Heart right ventricle (tissue), 16 donors: ENCODE results near the gene PATL2. TPM values are rescaled to one million over a fixed set of nuclear protein-coding genes. Genes with fewer than 3 reads are reported as not detected.

Experiments used
- ATAC-seq, 8 donors: fragments of 200-7000 bp; cut with Tn5 transposase; one replicate each; pipeline ENCODE4 v1.9.1; 2020; ENCODE audit warnings: mild to moderate bottlenecking in 8 of 8, moderate library complexity in 8 of 8, moderate number of reproducible peaks in 1 of 8
- DNase-seq, 2 donors: peaks; one replicate each; pipeline ENCODE4 v3.0.0-alpha.2; 2020
- H3K27ac ChIP-seq, 10 donors: fragments of 200-600 bp; sonication (generic) in 2 of 10; one replicate each; pipeline versions ENCODE4 v1.5.0 to v1.8.0; 2020 to 2022; ENCODE audit warnings: mild to moderate bottlenecking in 3 of 10
- H3K27me3 ChIP-seq, 7 donors: fragments of 200-600 bp; one replicate each; pipeline ENCODE4 v1.8.0; 2021 to 2022; ENCODE audit warnings: mild to moderate bottlenecking in 2 of 7
- H3K36me3 ChIP-seq, 9 donors: fragments of 200-600 bp; sonication (generic) in 1 of 9; one replicate each; pipeline versions ENCODE4 v1.5.0 to v1.8.0; 2020 to 2022; ENCODE audit warnings: mild to moderate bottlenecking in 2 of 9
- H3K4me1 ChIP-seq, 9 donors: fragments of 200-600 bp; sonication (generic) in 1 of 9; one replicate each; pipeline versions ENCODE4 v1.5.0 to v1.8.0; 2020 to 2022; ENCODE audit warnings: mild to moderate bottlenecking in 4 of 9
- H3K4me3 ChIP-seq, 10 donors: fragments of 200-600 bp; sonication (generic) in 2 of 10; one replicate each; pipeline versions ENCODE4 v1.5.0 to v1.8.0; 2020 to 2022; ENCODE audit warnings: mild to moderate bottlenecking in 7 of 10, moderate library complexity in 2 of 10
- H3K9me3 ChIP-seq, 11 donors: fragments of 200-600 bp in 10 of 11; sonication (generic) in 2 of 11; one replicate each; pipeline versions ENCODE4 v1.5.0 to v1.8.0; 2013 to 2022; ENCODE audit warnings: mild to moderate bottlenecking in 2 of 11, control low read depth in 1 of 11, moderate library complexity in 1 of 11
- WGBS, 2 donors: extraction: QIAGEN DNeasy Blood & Tissue Kit; methylation state at CpG; one replicate each; pipeline ENCODE4 v1.1.7; 2013; ENCODE audit warnings: inconsistent platforms in 1 of 2; 5-methylcytosine and 5-hydroxymethylcytosine counted together
- intact Hi-C, 10 donors: fragments of 100-400 bp; cut with DNase I; formaldehyde crosslinking; loops; one replicate each; pipeline versions ENCODE4 v1.11.1 to v1.14.2; 2022
- polyA plus RNA-seq, 2 donors: library from polyadenylated mRNA; stranded (reverse); fragments of 200-250 nt; gene quantifications; one replicate each; pipeline ENCODE4 v1.2.3, GENCODE V29; 2013
- total RNA-seq, 10 donors: library from RNA; stranded (reverse); fragmentation: NEBNext Ultra II Directional in 3 of 10; extraction: Animal tissue kit (Norgen Biotek cat#: 25700) in 3 of 10; gene quantifications; one replicate each; pipeline versions ENCODE4 v1.2.1 to v1.2.4, GENCODE V29; 2021 to 2023
- TF ChIP-seq, protein P1 (sequence below), 9 donors: fragments of 200-600 bp; sonication (generic) in 2 of 9; IDR thresholded peaks; one replicate each; pipeline versions ENCODE4 v1.5.0 to v1.8.0; 2021 to 2022; ENCODE audit warnings: antibody characterized with exemption in 9 of 9, mild to moderate bottlenecking in 5 of 9, moderate library complexity in 1 of 9
- donor health status: Arrhythmogenic right ventricular cardiomyopathy.
- donor health status: ischemic (EF 13 %, LVEDD 7.1; RV severe dilation, severe dysfunction).
- donor health status: healthy with polysubstance abuse.
- donor health status: DM: no; HTN: yes; CAD: no.
- donor health status: DM: no; HTN: no; CAD: no.
- donor health status: ischemic (EF 25% LVEDD 6.9; RV normal size, moderate dysfunction).
- donor health status: ischemic (EF 25% LVEDD 5.7; RV mildly dilated, moderate dysfunction).
- donor health status: healthy.
- donor health status: DM: yes; HTN: yes; CAD: no.
- donor health status: Ischemic cardiomyopathy.
- donor health status: ischemic (EF 35%, LVEDD 5.7; RV mildly dilated, moderate dysfunction).
- donor health status: nonischemic (EF 11% LVEDD 7.7; RV severe dilation, severe dysfunction).
- donor health status: DM: yes; HTN: yes; CAD: no.
- donor health status: PGD.
- donor health status: ischemic (EF 29% LVEDD 5.4; RV normal size, mild dysfunction).
- donor health status: nonischemic (EF 23%, LVEDD 6.1; RV moderate dilation, normal function).

PATL2 gene
- total and polyA plus RNA-seq, 12 donors = 0.33 to 8.6 (median 2.7) TPM

DNA sequence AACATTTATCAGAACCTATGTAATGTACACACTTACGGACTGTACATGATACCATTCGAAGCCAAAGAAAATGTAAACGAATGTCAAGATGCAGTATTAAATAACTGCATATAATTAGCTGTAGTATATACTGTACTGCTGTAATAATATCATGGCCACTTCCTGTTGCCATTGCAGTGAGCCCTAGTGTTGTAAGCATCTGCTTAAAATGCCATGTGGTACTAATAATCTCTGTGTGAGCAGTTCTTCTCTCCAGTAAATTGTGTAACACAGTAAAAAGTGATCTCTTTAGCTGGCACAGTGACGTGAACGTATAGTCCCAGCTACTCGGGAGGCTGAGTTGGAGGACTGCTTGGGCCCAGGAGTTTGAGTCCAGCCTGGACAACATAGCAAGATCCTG is 56.3 kb downstream of the PATL2 start:
- DNase-seq = no peak
- H3K4me1 ChIP-seq = peaks cover 0 to 21% (median 6%) of the 10 kb centered on the region in 9 donors
- intact Hi-C loops = loop anchor here in 1 of 10 donors (5.0 kb wide), 1 partner anchor 68 kb away; no protein-coding TSS in a partner anchor

DNA sequence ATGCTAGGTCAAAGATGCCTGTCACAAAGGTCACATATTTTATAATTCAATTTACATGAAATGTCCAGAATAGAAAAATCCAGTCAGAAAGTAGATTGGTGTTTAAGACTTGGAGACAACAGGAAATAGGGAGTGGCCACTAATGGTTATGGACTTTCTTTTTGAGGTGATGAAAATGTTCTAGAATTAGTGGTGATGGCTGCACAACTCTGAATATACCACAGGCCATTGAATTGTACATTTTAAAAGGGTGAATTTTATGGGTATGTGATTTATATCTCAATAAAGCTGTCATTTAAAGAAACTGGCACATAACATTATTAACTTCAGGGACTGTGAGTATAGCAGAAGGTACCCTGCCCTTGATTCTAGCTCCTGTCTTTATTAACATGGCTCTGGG is 63.5 kb downstream of the PATL2 start:
- no peaks in the 10 kb centered on the region for H3K4me1 ChIP-seq
- DNase-seq = no peak
- H3K4me3 ChIP-seq = no peak overlapping the region
- H3K9me3 ChIP-seq = peaks cover 0 to 8% (median 0%) of the 10 kb centered on the region in 11 donors
- H3K27me3 ChIP-seq = no peaks in the 10 kb centered on the region
- TF ChIP-seq, protein P1, sequence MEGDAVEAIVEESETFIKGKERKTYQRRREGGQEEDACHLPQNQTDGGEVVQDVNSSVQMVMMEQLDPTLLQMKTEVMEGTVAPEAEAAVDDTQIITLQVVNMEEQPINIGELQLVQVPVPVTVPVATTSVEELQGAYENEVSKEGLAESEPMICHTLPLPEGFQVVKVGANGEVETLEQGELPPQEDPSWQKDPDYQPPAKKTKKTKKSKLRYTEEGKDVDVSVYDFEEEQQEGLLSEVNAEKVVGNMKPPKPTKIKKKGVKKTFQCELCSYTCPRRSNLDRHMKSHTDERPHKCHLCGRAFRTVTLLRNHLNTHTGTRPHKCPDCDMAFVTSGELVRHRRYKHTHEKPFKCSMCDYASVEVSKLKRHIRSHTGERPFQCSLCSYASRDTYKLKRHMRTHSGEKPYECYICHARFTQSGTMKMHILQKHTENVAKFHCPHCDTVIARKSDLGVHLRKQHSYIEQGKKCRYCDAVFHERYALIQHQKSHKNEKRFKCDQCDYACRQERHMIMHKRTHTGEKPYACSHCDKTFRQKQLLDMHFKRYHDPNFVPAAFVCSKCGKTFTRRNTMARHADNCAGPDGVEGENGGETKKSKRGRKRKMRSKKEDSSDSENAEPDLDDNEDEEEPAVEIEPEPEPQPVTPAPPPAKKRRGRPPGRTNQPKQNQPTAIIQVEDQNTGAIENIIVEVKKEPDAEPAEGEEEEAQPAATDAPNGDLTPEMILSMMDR (IDR thresholded peaks at IDR 0.05) = no peak
- no peak overlapping the region for H3K27ac ChIP-seq
- intact Hi-C loops = no loop called here
- ATAC-seq = no peak
- peaks cover 0 to 100% (median 55%) of the 10 kb centered on the region in 9 donors for H3K36me3 ChIP-seq

More for the DNA sequence above, 56.3 kb downstream of the PATL2 start:
- 97% methylated on average over 6 of the region's 6 CpGs for WGBS, 2 donors
- Histone ChIP-seq H3K36me3 (peaks cover 0 to 100% (median 59%) of the 10 kb centered on the region in 9 donors), H3K9me3 (no peaks in the 10 kb centered on the region), H3K27ac (no peak overlapping the region), H3K27me3 (no peaks in the 10 kb centered on the region), H3K4me3 (no peak overlapping the region)
- TF ChIP-seq, protein P1 (IDR thresholded peaks at IDR 0.05) = no peak
- no peak for ATAC-seq

DNA sequence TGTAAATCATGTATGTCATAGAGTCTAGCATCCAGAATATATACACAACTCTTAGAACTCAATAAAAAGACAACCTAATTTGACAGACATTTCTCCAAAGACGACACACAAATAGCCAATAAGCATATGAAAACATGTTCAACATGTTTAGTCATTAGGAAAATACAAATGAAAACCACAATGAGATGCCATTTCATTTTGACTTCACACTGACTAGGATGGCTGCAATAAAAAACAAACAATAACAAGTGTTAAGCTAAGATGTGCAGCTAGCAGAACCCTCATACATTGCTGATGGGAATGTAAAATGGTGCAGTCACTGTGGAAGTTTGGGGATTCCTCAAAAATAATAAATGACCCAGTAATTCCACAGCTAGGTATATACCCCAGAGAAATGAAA is 64.1 kb downstream of the PATL2 start:
- Histone ChIP-seq H3K9me3 (peaks cover 0 to 8% (median 0%) of the 10 kb centered on the region in 11 donors), H3K4me3 (no peak overlapping the region), H3K36me3 (peaks cover 0 to 100% (median 49%) of the 10 kb centered on the region in 9 donors), H3K4me1 (no peaks in the 10 kb centered on the region), H3K27ac (no peak overlapping the region), H3K27me3 (no peaks in the 10 kb centered on the region)
- no peak for ATAC-seq
- TF ChIP-seq, protein P1 (IDR thresholded peaks at IDR 0.05) = no peak
- WGBS, 2 donors = 98% methylated on average over 1 of the region's 1 CpG
- intact Hi-C loops = no loop called here
- DNase-seq = no peak

DNA sequence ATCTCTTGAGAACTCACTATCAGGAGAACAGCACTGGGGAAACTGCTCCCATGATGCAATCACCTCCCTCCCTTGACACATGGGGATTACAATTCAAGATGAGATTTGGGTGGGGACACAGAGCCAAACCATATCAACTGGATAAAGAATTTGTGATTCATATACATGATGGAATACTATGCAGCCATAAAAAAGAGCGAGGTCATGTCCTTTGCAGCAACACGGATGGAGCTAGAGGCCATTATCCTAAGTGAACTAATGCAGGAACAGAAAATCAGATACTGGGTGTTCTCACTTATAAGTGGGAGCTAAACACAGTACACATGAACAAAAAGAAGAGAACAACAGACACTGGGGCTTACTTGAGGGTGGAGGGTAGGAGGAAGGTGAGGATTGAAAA is 64.7 kb downstream of the PATL2 start:
- Histone ChIP-seq H3K4me1 (no peaks in the 10 kb centered on the region), H3K9me3 (peaks cover 0 to 8% (median 0%) of the 10 kb centered on the region in 11 donors), H3K27ac (no peak overlapping the region), H3K36me3 (peaks cover 0 to 99% (median 44%) of the 10 kb centered on the region in 9 donors), H3K27me3 (no peaks in the 10 kb centered on the region), H3K4me3 (no peak overlapping the region)
- intact Hi-C loops = no loop called here
- ATAC-seq (no peak), DNase-seq (no peak)
- 97 to 98% methylated on average over 2 of the region's 2 CpGs for WGBS, 2 donors
- TF ChIP-seq, protein P1 (IDR thresholded peaks at IDR 0.05) = no peak
